GM18502 (cell line): Measurements from ENCODE around the gene EXOSC7.

ENCODE experiments used
- ATAC-seq: cut with Tn5 transposase; IDR thresholded peaks from one replicate; pipeline ENCODE4 v1.9.1; 2021; ENCODE audit warnings: mild to moderate bottlenecking; ENCODE audit not compliant: unreplicated experiment, poor library complexity

The EXOSC7 gene

DNA sequence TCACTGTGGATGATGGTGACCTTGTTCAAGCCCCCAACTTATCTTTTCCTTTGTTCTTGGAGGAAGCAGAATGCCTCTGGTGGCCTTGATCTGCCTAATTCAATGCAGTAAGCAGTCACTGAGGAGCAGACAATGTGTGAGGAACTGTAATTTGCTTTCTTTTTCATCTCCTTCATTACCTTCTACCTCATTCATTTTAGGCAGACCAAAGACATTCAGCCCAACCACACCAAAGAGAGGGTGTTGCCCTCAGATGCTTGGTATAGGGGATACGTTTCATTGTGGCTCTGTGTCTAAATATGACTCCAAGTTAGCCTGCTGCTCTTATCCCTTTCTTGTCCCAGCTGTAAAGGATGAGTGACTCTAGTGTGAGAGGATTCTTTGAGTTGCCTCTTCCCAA is 15.3 kb downstream of the EXOSC7 start:
- ATAC-seq: no peak

DNA sequence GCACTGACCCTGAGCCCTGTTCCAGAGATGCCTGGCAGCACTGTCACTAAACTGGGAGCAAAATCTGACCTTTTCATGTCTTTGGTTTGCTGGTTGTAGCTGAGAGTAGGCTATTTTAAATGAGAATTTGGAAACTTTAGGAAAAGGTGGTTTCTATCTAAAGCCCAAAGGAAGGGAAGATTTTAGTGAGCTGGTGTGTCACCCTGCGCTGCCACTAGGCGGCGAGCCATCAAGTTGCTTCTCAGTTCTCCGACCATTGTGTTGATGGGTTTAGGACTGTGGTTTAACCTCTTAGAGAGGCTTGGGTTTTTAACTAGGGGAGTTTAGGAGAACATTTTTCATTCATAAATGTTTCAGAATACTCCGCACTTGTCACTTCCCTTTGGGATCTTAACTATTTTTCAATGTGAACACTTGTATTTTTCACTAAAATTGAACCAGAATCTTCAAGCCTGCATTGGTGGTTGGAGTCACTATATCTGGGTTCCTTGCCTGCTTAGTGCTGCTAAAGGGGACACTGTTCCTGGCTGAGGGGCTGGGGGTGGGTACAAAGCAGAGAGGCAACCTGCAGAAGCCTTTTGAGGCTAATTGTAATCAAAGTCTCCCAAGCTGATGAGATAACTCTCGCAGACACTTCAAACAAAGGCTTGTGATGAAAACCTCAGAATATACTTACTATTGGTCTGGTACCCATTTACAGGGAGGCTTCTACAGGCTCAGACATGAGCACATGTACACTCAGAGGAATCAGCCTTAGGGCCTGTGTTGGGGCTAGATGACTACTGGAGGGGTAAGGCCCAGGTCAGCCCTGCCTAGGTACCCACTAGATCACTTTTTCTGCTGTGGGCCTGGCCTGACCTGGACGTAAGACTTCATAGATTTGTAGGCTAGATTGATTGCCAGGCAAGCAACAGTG is 16.8 kb downstream of the EXOSC7 start:
- ATAC-seq: no peak

DNA sequence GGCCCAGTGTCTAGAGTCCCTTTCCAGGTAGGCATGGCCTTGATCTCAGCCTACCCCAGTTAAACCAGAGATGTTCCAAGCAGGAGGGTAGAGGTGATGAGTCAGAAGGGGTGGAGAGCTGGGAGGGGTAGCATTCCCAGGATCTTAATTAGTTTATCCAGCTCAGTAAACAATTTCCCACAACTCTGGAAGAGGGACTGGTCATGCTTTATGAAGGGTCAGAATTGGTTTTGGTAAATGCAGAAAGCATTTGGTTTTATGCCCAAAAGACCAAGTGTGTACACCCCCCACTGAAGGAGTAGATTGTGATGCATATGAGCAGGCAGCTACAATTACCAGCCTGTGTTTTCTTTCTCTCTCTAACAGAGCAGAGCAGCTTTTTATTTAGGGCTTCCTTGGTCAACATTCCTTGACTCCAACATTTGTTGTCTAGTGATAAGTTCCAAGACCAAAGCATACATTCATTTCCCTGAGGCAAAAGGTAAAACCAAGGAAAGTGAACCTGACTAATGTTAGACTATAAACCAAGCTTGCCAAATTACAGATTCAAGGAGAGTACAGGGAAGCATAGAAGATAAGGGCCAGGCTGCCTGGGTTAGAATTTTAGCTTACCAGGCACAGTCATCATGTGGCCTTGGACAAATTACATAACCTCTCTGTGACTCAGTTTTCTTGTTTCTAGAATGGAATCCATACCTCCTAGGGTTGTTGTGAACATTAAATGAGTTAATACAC is 17.6 kb downstream of the EXOSC7 start:
- no peak for ATAC-seq

DNA sequence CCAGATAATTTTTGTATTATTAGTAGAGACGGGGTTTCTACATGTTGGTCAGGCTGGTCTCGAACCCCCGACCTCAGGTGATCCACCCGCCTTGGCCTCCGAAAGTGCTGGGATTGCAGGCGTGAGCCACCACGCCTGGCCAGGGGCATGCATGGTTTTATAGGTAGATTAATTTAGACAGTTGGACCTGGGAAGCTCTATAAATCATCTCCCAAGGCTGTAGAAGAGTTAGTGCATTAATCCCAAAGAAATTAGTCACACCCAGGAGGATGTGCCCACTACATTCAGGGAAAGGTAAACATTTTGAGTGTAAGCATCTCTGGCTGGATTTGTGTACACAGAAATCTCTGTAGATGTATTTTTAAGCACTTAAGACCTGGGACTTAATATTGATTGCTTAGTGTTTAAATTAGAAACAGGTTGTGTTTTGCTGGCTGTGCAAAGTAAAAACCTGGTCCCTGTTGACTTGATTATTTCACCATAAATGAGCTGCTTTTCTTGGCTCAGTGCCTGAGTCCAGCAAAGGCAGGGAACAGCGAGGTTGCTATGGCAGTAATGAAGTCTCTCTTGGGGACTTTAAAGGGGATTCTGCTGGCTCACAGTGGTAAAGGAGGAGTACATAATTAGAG is 19.2 kb downstream of the EXOSC7 start:
- ATAC-seq: no peak

DNA sequence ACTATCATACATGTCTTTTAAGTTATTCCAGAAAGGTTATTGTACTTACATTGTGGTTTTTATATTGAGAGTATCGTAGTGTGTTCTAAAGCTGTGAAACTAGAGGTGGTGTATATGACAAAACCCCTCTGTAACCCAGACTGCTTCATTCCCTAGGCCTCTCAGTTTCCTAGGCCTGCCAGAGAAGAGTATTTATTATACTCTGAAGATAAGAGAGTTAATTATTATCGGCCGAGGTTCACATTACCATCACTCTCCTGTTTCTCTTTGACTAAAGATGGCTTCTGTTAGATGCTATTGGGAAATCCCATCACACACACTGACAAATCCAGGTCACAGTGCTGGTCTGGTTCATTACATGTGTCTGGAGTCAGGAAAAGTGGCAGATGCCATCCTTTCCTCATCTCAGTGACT is 20.5 kb downstream of the EXOSC7 start:
- no peak for ATAC-seq

DNA sequence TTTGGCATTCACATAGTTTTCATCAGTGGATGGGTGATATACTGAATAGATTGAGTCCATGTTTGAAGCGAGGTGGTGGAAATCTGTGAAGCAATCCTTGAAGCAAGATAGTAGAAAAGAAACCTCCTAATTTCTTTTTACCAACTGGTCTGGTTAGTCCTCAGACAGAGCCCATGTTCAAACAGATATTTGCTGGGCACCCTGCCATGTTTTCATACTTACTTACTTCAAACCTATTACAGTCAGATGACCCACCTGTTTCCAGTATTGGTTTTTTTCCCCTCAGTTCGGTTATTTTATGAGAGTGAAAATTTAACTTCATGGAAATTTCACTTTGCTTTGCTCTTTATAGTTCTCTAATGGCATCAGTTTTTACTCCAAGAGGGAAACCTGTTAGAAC is 23.7 kb downstream of the EXOSC7 start:
- ATAC-seq: no peak

GRCh38 chr3:45000823-45001222 is 24.8 kb downstream of the EXOSC7 start:
- no peak for ATAC-seq

GRCh38 chr3:45001738-45002137 is 25.7 kb downstream of the EXOSC7 start:
- no peak for ATAC-seq

- ATAC-seq: no peak
Observed at GRCh38 chr3:45002139-45002660, 26.2 kb downstream of the EXOSC7 start.

- ATAC-seq: no peak
Observed at GRCh38 chr3:45002720-45003119, 26.7 kb downstream of the EXOSC7 start.

GRCh38 chr3:45003406-45003805 is 27.4 kb downstream of the EXOSC7 start:
- no peak for ATAC-seq

GRCh38 chr3:45003859-45004258 is 27.8 kb downstream of the EXOSC7 start:
- no peak for ATAC-seq

DNA sequence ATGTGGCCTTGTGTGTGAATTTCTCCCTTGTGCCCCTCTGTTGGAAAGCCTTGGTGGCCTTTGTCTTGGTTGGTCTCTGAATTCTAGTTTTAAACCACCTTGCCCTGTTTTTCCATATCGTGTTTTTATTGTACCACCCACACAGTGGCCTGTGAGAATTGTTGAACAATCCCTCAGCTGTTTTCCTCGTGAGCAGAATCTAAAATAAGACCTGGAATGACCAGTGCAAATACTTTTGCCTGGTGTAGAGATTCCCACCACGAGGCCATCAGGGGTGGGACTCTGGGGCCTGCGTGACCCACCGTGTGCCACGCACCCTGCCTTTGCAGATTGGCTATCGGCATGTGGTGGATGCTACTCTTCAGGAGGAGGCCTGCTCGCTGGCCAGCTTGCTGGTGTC is 31.0 kb downstream of the EXOSC7 start:
- ATAC-seq: no peak

- ATAC-seq: no peak
Observed at GRCh38 chr3:45008117-45008516, 32.1 kb downstream of the EXOSC7 start.

- no peak for ATAC-seq
Observed at GRCh38 chr3:45009868-45010267, 33.8 kb downstream of the EXOSC7 start.

GRCh38 chr3:45010811-45011333 is 34.8 kb downstream of the EXOSC7 start:
- no peak for ATAC-seq

DNA sequence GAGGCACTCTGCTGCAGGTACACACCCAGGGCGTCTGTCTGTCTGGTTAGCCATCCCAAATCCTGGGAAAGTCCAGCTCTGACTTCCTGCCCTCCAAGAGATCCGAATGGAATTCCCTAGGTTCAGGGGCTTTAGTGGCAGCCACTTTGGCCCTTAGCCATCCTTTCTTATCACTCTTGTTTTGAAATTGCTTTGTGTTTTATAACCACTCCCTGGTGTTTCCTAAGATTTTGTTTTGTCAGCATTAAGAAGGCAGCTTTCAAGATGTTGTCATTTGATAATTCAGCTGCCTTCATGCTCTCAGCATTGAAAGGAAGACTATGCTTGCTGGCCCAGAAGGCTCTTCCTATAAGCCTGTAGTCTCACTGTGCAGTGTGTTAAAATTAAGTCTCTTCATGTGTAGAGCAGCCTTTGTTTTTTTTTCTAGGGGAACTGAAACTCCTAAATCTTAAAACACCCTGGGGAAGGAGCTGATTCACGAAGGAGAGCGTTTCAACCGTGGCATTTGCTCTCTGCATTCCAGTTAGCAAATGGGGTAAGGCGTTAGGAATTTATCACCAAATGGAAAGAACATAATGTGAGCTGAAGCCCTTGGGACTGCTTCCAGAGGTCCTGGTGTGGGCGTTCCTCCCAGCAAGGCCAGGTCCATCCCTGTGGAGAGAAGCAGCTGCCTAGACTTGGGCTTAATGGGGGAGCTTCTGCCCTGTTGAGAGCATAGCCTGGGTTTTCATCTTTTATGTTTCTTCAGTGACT is 35.9 kb downstream of the EXOSC7 start:
- ATAC-seq: no peak

GRCh38 chr3:45012577-45012976 is 36.5 kb downstream of the EXOSC7 start:
- no peak for ATAC-seq

GRCh38 chr3:45016916-45017315 is 40.9 kb downstream of the EXOSC7 start:
- no peak for ATAC-seq

- ATAC-seq: no peak
Observed at GRCh38 chr3:45017821-45018220, 41.8 kb downstream of the EXOSC7 start.
